GM20000 (cell line): Measurements from ENCODE around the gene HAUS8.

Experiments used
- DNase-seq: peaks from one replicate; pipeline ENCODE4 v3.0.0; 2012; ENCODE audit warnings: low spot score
- TF ChIP-seq, protein P1 (sequence below): IDR thresholded peaks from 2 replicates; pipeline ENCODE4 v1.5.1; 2012; ENCODE audit warnings: mild to moderate bottlenecking, control low read depth; ENCODE audit errors: extremely low read depth, missing control alignments

HAUS8 gene

DNA sequence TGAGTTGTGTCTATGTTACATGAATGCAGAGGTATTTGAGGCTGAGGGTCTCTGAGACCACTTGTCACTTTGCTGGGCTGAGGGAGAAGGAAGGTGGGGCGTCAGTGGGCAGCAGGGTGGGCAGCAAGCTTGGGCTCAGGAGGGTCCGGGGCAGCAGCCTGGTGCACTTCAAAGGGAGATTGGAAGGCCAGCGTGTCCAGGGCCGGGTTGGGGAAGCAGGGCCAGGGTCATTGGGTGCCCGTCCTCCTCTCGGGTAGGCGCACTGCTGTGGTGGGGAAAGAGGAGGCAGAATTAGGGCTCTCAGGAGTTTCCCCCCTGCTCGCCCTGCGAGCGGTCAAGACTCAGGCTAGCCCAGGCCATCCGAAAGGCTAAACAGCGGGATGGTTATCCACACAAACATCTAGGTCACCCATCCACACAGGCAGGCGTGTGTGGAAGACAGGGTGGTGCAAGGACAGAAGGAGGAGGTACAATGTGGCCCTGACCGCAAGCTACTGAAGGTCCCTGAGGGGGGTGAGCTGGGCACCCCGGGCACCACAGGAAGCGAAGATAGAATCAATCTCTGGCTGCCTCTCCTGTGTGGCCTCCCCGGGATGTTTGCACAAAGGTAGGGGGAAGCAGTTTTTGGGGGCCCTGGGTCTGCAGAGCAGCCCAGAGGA is 38.0 kb upstream of the HAUS8 start:
- DNase-seq: no peak
- TF ChIP-seq, protein P1, sequence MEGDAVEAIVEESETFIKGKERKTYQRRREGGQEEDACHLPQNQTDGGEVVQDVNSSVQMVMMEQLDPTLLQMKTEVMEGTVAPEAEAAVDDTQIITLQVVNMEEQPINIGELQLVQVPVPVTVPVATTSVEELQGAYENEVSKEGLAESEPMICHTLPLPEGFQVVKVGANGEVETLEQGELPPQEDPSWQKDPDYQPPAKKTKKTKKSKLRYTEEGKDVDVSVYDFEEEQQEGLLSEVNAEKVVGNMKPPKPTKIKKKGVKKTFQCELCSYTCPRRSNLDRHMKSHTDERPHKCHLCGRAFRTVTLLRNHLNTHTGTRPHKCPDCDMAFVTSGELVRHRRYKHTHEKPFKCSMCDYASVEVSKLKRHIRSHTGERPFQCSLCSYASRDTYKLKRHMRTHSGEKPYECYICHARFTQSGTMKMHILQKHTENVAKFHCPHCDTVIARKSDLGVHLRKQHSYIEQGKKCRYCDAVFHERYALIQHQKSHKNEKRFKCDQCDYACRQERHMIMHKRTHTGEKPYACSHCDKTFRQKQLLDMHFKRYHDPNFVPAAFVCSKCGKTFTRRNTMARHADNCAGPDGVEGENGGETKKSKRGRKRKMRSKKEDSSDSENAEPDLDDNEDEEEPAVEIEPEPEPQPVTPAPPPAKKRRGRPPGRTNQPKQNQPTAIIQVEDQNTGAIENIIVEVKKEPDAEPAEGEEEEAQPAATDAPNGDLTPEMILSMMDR: no peak

DNA sequence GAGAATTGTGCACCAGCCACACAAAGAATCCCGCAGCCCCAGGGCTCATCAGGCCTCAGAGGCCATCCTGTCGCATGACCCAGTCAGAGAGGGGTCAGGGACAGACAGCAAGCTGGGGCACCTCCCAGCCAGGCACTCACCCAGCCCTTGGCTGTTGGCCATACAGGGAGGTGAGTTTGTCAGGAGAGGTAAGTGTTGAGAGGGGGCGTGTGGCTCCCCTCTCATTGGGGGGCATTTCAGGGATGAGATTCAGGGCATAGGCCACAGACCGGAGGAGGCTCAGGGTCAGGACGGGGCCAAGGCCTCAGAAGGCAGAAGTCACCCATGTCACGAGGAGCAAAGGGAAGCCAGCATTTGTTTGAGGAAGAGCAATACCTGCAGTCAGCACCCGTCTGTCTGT is 37.4 kb upstream of the HAUS8 start:
- TF ChIP-seq, protein P1: no peak
- no peak for DNase-seq

DNA sequence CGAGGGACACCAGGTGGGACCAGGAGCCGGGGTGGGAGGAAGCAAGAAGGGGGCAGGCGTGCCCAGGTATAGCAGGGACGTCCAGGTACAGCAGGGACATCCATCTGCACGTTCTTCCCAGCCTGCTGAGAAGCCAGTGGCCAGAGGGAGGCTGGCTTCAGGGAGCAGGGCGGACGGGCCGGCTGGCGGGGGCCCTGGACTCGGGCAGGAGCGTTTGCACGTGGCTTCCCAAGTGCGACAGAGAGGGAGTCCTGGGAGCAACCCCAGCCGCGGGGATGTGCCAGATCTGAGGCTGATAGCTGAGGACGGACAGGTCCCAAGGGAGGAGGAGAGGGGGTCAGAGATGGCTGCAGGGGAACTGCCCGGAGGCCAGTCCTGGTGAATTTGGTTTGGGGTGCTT is 37.0 kb upstream of the HAUS8 start:
- TF ChIP-seq, protein P1: no peak
- DNase-seq: no peak

DNA sequence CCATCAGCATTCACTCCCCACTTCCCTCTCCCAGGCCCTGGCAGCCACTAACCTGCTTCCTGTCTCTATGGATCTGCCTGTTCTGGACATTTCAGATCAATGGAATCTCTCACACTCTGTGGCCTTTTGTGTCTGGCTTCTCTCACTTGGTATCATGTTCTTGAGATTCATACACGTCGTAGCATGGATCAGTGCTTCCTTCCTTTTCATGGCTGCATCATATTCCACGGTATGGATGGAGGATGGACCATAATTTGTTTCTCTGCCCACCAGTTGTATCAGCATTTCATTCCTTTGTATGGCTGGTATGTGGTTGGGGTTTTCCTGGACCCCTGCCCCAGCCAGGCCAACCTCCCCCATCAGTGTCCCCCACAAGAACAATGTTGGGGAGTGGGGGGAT is 36.5 kb upstream of the HAUS8 start:
- DNase-seq: no peak
- TF ChIP-seq, protein P1: no peak

DNA sequence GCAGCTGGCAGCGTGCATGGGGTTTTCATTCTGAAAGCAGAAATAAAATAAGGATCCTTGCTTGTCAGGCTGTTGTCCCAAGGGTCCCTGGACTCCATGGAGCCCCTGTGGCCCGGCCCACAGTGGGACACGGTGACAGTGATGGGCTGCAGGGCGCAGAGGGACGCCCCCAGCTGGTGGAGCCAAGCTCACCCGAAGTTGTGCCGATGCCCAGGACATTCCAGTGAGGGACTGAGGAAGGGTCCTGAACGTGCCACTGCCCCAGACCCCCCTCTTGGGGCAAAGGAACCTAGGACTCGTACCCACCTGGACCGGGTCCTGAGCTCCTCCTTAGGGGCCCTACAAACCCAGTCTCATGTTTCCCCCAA is 35.3 kb upstream of the HAUS8 start:
- TF ChIP-seq, protein P1: no peak
- DNase-seq: no peak

DNA sequence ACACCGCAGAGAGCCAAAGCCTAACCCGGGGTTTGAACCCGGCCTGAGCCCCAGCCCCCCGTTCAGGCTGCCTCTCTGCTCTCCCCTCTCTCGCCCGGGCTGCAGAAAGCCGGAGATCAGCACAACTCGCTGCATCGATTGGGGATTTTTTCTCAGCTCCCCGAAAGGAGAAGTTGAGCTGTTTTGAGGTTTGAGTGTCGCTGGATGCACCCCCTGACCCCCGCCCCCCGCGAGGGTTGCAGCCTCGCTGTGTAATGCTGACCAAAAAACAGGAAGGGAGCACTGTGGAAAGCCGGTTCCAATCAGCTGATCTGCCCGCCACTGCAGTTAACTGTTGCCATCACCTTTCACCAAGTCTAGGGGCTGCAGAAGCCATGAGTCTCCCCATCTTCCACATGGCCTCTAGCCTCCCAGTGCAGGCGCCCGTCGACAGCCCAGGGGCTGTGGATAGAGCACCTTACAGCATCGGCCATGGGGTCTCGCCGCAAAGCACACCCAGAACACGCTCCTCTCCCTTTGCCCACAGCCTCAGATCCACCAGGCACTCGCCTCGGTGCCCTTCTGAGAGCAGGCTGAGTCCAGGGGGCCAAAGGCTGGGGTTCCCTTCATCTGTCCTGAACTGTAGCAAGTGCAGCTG is 34.8 kb upstream of the HAUS8 start:
- TF ChIP-seq, protein P1: no peak
- DNase-seq: peak; percentile 84

DNA sequence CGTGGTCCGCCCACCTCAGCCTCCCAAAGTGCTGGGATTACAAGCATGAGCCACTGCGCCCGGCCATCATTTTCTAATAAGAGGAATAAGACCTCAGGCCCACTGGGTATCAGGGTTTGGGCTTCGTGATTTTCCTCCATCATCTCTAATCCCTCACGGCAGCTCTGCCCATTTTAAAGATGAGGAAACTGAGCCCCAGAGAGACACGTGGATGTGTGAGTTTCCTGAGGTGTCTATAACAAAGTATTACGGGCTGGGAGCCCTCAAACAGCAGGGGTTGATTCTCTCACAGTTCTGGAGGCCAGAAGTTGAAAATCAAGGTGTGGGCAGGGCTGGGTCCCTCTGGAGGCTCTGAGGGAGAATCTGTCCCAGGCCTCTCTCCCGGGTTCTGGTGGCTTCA is 34.0 kb upstream of the HAUS8 start:
- DNase-seq: no peak
- TF ChIP-seq, protein P1: no peak
